Naive thymus-derived CD8-positive, alpha-beta T cell (primary cell): ENCODE measurements around the gene SLC16A14. TPM values are rescaled to one million over a fixed set of nuclear protein-coding genes. Genes with fewer than 3 reads are reported as not detected.

ENCODE experiments used
- polyA plus RNA-seq, 3 donors: library from polyadenylated mRNA; unstranded; fragments of 300-500 nt; fragmentation: Illumina TruSeq; gene quantifications; one replicate each; pipeline ENCODE4 v1.2.3, GENCODE V29; 2021
- total RNA-seq, 8 experiments: library from RNA in 2 of 8; stranded (reverse) in 2 of 8; gene quantifications; one replicate each; pipeline ENCODE4 v1.2.3 and lab custom pipeline; 2021 to 2026

SLC16A14 gene
- total and polyA plus RNA-seq, 5 experiments from 2014 or later, result 0.16 to 1.6 (median 0.43) TPM; not detected in 1

Other genes starting within 250 kb of the SLC16A14 start
- 100 to 1,000 TPM; 215 to 221 TPM for gene TRIP12, start 146.9 kb downstream of the SLC16A14 start, total RNA-seq
- gene TRIP12, start 146.9 kb downstream of the SLC16A14 start, polyA plus RNA-seq, result 10 to 100 TPM; 32.2 to 45.2 (median 41.2) TPM
- 1 to 10 TPM; 1.2 to 1.5 TPM for gene FBXO36, start 146.4 kb downstream of the SLC16A14 start, total RNA-seq
- 1 to 10 TPM in 2 of 3 donors, under 1 TPM in 1; 0.32 to 1.5 (median 1.4) TPM for gene FBXO36, start 146.4 kb downstream of the SLC16A14 start, polyA plus RNA-seq
- gene SP110, start 151.1 kb upstream of the SLC16A14 start, total RNA-seq, result 100 to 1,000 TPM; 116 to 121 TPM
- gene SP110, start 151.1 kb upstream of the SLC16A14 start, polyA plus RNA-seq, result 100 to 1,000 TPM in 2 of 3 donors, 10 to 100 TPM in 1; 82.8 to 115 (median 112) TPM
- 10 to 100 TPM; 23.1 to 27.5 TPM for gene SP140, start 156.8 kb upstream of the SLC16A14 start, total RNA-seq
- gene SP140, start 156.8 kb upstream of the SLC16A14 start, polyA plus RNA-seq, result 10 to 100 TPM in 2 of 3 donors, 1 to 10 TPM in 1; 7.5 to 14.8 (median 10.4) TPM